GM12878 (cell line): ENCODE data around the gene LDLRAD4. TPM values are rescaled to one million over a fixed set of nuclear protein-coding genes. Genes with fewer than 3 reads are reported as not detected.

Source experiments
- ATAC-seq: fragments of 200-7000 bp; cut with Tn5 transposase; 3 replicates; pipeline ENCODE4 v1.9.1; 2020; ENCODE audit warnings: mild to moderate bottlenecking, moderate library complexity
- BruUV-seq: library from RNA; stranded (reverse); fragments of 400-500 nt; replicated peaks from 2 replicates; lab custom pipeline; 2021; lab: Mats Ljungman, UMichigan
- CTCF ChIA-PET: fragments of 300-600 bp; sonication (Branson Sonifier 250); formaldehyde crosslinking; extraction: SDS; loops from one replicate; lab custom pipeline; 2021; ENCODE audit warnings: inconsistent platforms; lab: Yijun Ruan, JAX
- POLR2A ChIA-PET: fragments of 350-600 bp; formaldehyde crosslinking; extraction: SDS; loops from one replicate; lab custom pipeline; 2021; ENCODE audit warnings: inconsistent platforms; lab: Charles Lee
- RAD21 ChIA-PET: fragments of 300-600 bp; sonication (Branson Sonifier 250); formaldehyde crosslinking; loops from one replicate; lab custom pipeline; 2023; ENCODE audit warnings: antibody characterized with exemption; ENCODE audit not compliant: unreplicated experiment; lab: Charles Lee
- SMC1A ChIA-PET: fragments of 300-600 bp; sonication (Branson Sonifier 250); formaldehyde crosslinking; loops from one replicate; lab custom pipeline; 2023; ENCODE audit not compliant: unreplicated experiment, uncharacterized antibody; lab: Charles Lee
- DNase-seq: peaks from one replicate; pipeline ENCODE4 v3.0.0-alpha.2; 2011; ENCODE audit warnings: low read depth, low spot score
- FAIRE-seq: peaks from 3 replicates; lab custom pipeline; 2011; peaks lifted over from hg19 to GRCh38; lab: Jason Lieb, UNC
- H2AFZ ChIP-seq: 2 replicates; pipeline ENCODE4 v1.6.0; 2011; ENCODE audit warnings: low read depth, low read length, control low read depth; ENCODE audit not compliant: control insufficient read depth
- H3K27ac ChIP-seq: 2 replicates; pipeline ENCODE4 v1.5.1; 2011; ENCODE audit warnings: control low read depth; ENCODE audit not compliant: control insufficient read depth, insufficient read depth
- H3K27me3 ChIP-seq, 2 experiments: replicated peaks in 1 of 2; 2 replicates each; pipeline versions ENCODE4 v1.6.0 to v1.6.1; 2011; ENCODE audit warnings: low read length in 1 of 2; ENCODE audit not compliant: control insufficient read depth in 2 of 2, insufficient read depth in 2 of 2
- H3K36me3 ChIP-seq, 2 experiments: 2 replicates each; pipeline ENCODE4 v1.5.1; 2011; ENCODE audit warnings: low read length in 1 of 2; ENCODE audit not compliant: control insufficient read depth in 2 of 2, insufficient read depth in 2 of 2
- H3K4me1 ChIP-seq: 2 replicates; pipeline ENCODE4 v1.6.1; 2011; ENCODE audit warnings: mild to moderate bottlenecking, low read length, moderate library complexity, mixed read lengths; ENCODE audit not compliant: control insufficient read depth, insufficient read depth
- H3K4me2 ChIP-seq: 2 replicates; pipeline ENCODE4 v1.6.0; 2011; ENCODE audit warnings: control low read depth; ENCODE audit not compliant: control insufficient read depth, insufficient read depth
- H3K4me3 ChIP-seq: fragments of 200-600 bp; sonication (generic); 2 replicates; pipeline ENCODE4 v1.5.1; 2016
- H3K79me2 ChIP-seq: 2 replicates; pipeline ENCODE4 v1.6.0; 2011; ENCODE audit warnings: low read length; ENCODE audit not compliant: control insufficient read depth, insufficient read depth
- H3K9ac ChIP-seq: 2 replicates; pipeline ENCODE4 v1.8.0; 2011; ENCODE audit warnings: low read length, control low read depth, mixed read lengths; ENCODE audit not compliant: control insufficient read depth, insufficient read depth
- H3K9me3 ChIP-seq: replicated peaks from 3 replicates; pipeline ENCODE4 v1.5.1; 2011; ENCODE audit warnings: mild to moderate bottlenecking, low read length; ENCODE audit not compliant: control insufficient read depth, insufficient read depth
- H4K20me1 ChIP-seq: 2 replicates; pipeline ENCODE4 v1.6.0; 2011; ENCODE audit not compliant: control insufficient read depth, insufficient read depth
- EED ChIP-seq: sonication (generic); IDR thresholded peaks from 2 replicates; pipeline ENCODE4 v1.6.1; 2016; ENCODE audit warnings: antibody characterized with exemption, low read depth
- EZH2 ChIP-seq: IDR thresholded peaks from 2 replicates; pipeline ENCODE4 v1.6.1; 2012; ENCODE audit warnings: low read depth, mild to moderate bottlenecking, control low read depth, inconsistent platforms, low read length, borderline replicate concordance; ENCODE audit not compliant: control insufficient read depth
- FOS ChIP-seq: IDR thresholded peaks from 3 replicates; pipeline ENCODE4 v1.6.1; 2011; ENCODE audit warnings: borderline replicate concordance; ENCODE audit not compliant: insufficient read length; ENCODE audit errors: extremely low read depth
- MAX ChIP-seq: IDR thresholded peaks from 2 replicates; pipeline ENCODE4 v1.6.1; 2012; ENCODE audit warnings: low read depth, low read length, improper control_type of control experiment
- MYC ChIP-seq: IDR thresholded peaks from 2 replicates; pipeline ENCODE4 v1.6.1; 2011; ENCODE audit warnings: mild to moderate bottlenecking, low read length, moderate library complexity, inconsistent platforms; ENCODE audit not compliant: insufficient read depth, insufficient replicate concordance, insufficient read length, severe bottlenecking
- NFXL1 ChIP-seq: fragments of 450-650 bp; IDR thresholded peaks from 2 replicates; pipeline ENCODE4 v1.6.1; 2017; ENCODE audit warnings: antibody characterized with exemption, mild to moderate bottlenecking, borderline replicate concordance
- PAX8 ChIP-seq: fragments of 450-650 bp; IDR thresholded peaks from 2 replicates; pipeline ENCODE4 v1.6.1; 2017; ENCODE audit warnings: mild to moderate bottlenecking, moderate library complexity
- RAD51 ChIP-seq: fragments of 450-650 bp; IDR thresholded peaks from 2 replicates; pipeline ENCODE4 v1.6.1; 2016; ENCODE audit warnings: moderate library complexity, mild to moderate bottlenecking, inconsistent platforms
- RCOR1 ChIP-seq: conservative IDR thresholded peaks from 2 replicates; pipeline ENCODE4 v1.6.1; 2012; ENCODE audit warnings: low read depth, low read length, improper control_type of control experiment
- SMC3 ChIP-seq: IDR thresholded peaks from 2 replicates; pipeline ENCODE4 v1.6.1; 2011; ENCODE audit warnings: low read length, improper control_type of control experiment, borderline replicate concordance
- SP1 ChIP-seq: IDR thresholded peaks from one replicate; pipeline ENCODE4 v1.6.1; 2011; ENCODE audit warnings: low read depth, low read length
- WGBS: methylation state at CpG from one replicate; pipeline ENCODE4 v1.1.6; 2016; ENCODE audit warnings: low lambda C conversion rate; ENCODE audit not compliant: insufficient replicate concordance, insufficient coverage; ENCODE audit errors: missing lambda C conversion rate; 5-methylcytosine and 5-hydroxymethylcytosine counted together
- in situ Hi-C: fragments of 300-500 bp; cut with MboI; formaldehyde crosslinking; loops from 9 replicates; pipeline ENCODE4 v1.14.3; 2018; ENCODE audit warnings: mixed read lengths
- intact Hi-C: fragments of 100-400 bp; cut with micrococcal nuclease; formaldehyde crosslinking; loops from one replicate; pipeline ENCODE4 v1.14.2; 2022; ENCODE audit not compliant: unreplicated experiment
- polyA plus RNA-seq, 11 experiments: library from polyadenylated mRNA; depleted of rRNA in 4 of 11; unstranded in 6 of 11; stranded (reverse) in 5 of 11; fragments of >200 nt; fragmentation: Nextera tagmentation in 4 of 11; fragmentation: Illumina TruSeq in 1 of 11; extraction: Ambion mirVana in 4 of 11; extraction: Trizol in 1 of 11; gene quantifications; 1 replicate in 1 of 11; 2 replicates in 10 of 11; pipeline versions ENCODE4 v1.2.1 to v1.2.3, GENCODE V29; 2011 to 2016; ENCODE audit warnings: inconsistent platforms in 2 of 11, missing spikeins in 2 of 11, low read depth in 1 of 11
- total RNA-seq, 4 experiments: library from RNA; depleted of rRNA in 3 of 4; stranded (reverse); fragments of >200 nt in 3 of 4; fragmentation: Illumina TruSeq in 1 of 4; extraction: Trizol in 1 of 4; gene quantifications; 2 replicates each; pipeline versions ENCODE4 v1.2.1 to v1.2.3, GENCODE V29; 2013 to 2021
- TF ChIP-seq, protein P1 (sequence below): fragments of 450-650 bp; IDR thresholded peaks from 2 replicates; pipeline ENCODE4 v1.6.1; 2017; ENCODE audit warnings: borderline replicate concordance

Gene LDLRAD4
- total and polyA plus RNA-seq, 10 of the 15 experiments (the other 5 are each of a cell fraction or from before 2014, with no cell fraction given): 2.7 to 16.8 (median 11.2) TPM

DNA sequence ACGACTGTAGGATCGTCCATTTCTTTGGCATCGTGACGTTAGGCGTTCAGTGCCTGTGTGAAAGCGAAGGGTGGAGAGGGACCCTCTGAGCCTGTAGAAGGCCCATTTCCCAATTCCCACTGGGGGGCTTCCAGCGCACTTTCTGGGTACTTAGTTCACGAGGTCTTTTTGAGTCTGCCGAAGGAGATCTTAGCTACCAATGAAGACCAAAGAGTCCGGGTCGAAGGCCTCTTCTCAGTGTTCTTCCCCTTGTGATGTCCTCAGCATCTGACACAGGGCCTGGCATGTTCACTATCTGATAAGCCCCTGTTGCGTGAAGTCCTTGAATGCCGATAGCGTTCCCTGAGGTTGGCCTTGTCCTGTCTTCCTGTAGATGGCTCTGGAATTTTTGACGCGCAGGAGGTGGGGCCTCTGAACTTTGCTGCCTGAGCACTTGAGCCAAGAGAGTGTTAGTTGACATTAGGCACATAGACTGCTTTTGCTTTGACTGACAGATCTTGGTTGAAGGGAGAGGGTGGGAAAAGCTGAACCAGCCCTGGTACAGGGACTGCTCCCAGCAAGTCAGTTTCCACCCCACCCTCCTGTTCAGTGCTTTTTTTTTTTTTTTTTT, 52.8 kb downstream of the LDLRAD4 start:
- ChIA-PET RAD21 (no interaction called here), POLR2A (no interaction called here), CTCF (no interaction called here), SMC1A (no interaction called here)
- WGBS: 73% methylated on average over 16 of the region's 16 CpGs
- no TSS peak for BruUV-seq
- no peaks in the 10 kb centered on the region for H3K36me3 ChIP-seq
- H3K27me3 ChIP-seq: peaks cover 4 to 5% of the 10 kb centered on the region in 2 experiments; a peak in 3 of 4 replicates
- no peaks in the 10 kb centered on the region for H3K4me1 ChIP-seq
- intact Hi-C loops: loop anchor here (10.0 kb wide), 1 partner anchor 47 kb away; no protein-coding TSS in a partner anchor
- no peak overlapping the region for H2AFZ ChIP-seq
- H3K4me2 ChIP-seq: no peak overlapping the region
- no peak overlapping the region for H3K4me3 ChIP-seq
- TF ChIP-seq PAX8 (no peak), SMC3 (no peak), MAX (no peak), EZH2 (no peak), SP1 (no peak), NFXL1 (no peak), RCOR1 (no peak), FOS (no peak), RAD51 (no peak), MYC (no peak), EED (no peak)
- TF ChIP-seq, protein P1, sequence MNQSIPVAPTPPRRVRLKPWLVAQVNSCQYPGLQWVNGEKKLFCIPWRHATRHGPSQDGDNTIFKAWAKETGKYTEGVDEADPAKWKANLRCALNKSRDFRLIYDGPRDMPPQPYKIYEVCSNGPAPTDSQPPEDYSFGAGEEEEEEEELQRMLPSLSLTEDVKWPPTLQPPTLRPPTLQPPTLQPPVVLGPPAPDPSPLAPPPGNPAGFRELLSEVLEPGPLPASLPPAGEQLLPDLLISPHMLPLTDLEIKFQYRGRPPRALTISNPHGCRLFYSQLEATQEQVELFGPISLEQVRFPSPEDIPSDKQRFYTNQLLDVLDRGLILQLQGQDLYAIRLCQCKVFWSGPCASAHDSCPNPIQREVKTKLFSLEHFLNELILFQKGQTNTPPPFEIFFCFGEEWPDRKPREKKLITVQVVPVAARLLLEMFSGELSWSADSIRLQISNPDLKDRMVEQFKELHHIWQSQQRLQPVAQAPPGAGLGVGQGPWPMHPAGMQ: no peak
- H3K27ac ChIP-seq: no peak overlapping the region
- H3K79me2 ChIP-seq: no peaks in the 10 kb centered on the region
- DNase-seq: no peak
- no peak for FAIRE-seq
- ATAC-seq: no peak
- in situ Hi-C loops: no loop called here
- H3K9me3 ChIP-seq: no peaks in the 10 kb centered on the region
- no peak overlapping the region for H3K9ac ChIP-seq
- H4K20me1 ChIP-seq: no peaks in the 10 kb centered on the region
